ENCODE results near the gene RASSF5.
A peak's percentile ranks its signal among the peaks of the same experiment; 100 is the strongest.

The RASSF5 gene

GRCh38 chr1:206547104-206547503, 39.8 kb downstream of the RASSF5 start:
- DNase-seq (ENCODE audit: low read depth) = no peak

GRCh38 chr1:206550446-206550845, 43.1 kb downstream of the RASSF5 start:
- DNase-seq (ENCODE audit: low read depth) = no peak

GRCh38 chr1:206551296-206551985, 44.1 kb downstream of the RASSF5 start:
- DNase-seq (ENCODE audit: low read depth) = no peak

- DNase-seq (ENCODE audit: low read depth) = no peak
These were observed 44.6 kb downstream of the RASSF5 start for GRCh38 chr1:206551986-206552326.

- DNase-seq (ENCODE audit: low read depth) = no peak
These were observed 46.9 kb downstream of the RASSF5 start for GRCh38 chr1:206554211-206554610.

- no peak for DNase-seq (ENCODE audit: low read depth)
These were observed 47.6 kb downstream of the RASSF5 start for GRCh38 chr1:206554701-206555472.

GRCh38 chr1:206555473-206555935, 48.2 kb downstream of the RASSF5 start:
- DNase-seq (ENCODE audit: low read depth) = peak; percentile 17

GRCh38 chr1:206556047-206556749, 48.9 kb downstream of the RASSF5 start:
- no peak for DNase-seq (ENCODE audit: low read depth)

- peak; percentile 17 for DNase-seq (ENCODE audit: low read depth)
These were observed 49.7 kb downstream of the RASSF5 start for GRCh38 chr1:206556750-206557635.

- no peak for DNase-seq (ENCODE audit: low read depth)
These were observed 50.5 kb downstream of the RASSF5 start for GRCh38 chr1:206557636-206558473.

GRCh38 chr1:206558794-206559671, 51.7 kb downstream of the RASSF5 start:
- no peak for DNase-seq (ENCODE audit: low read depth)

GRCh38 chr1:206559672-206559995, 52.3 kb downstream of the RASSF5 start:
- DNase-seq (ENCODE audit: low read depth) = no peak

GRCh38 chr1:206560007-206560716, 52.8 kb downstream of the RASSF5 start:
- DNase-seq (ENCODE audit: low read depth) = no peak

- no peak for DNase-seq (ENCODE audit: low read depth)
These were observed 56.3 kb downstream of the RASSF5 start for GRCh38 chr1:206563367-206564207.

- no peak for DNase-seq (ENCODE audit: low read depth)
These were observed 58.7 kb downstream of the RASSF5 start for GRCh38 chr1:206565995-206566394.

GRCh38 chr1:206566999-206567398, 59.7 kb downstream of the RASSF5 start:
- DNase-seq (ENCODE audit: low read depth) = no peak

GRCh38 chr1:206568256-206568655, 60.9 kb downstream of the RASSF5 start:
- no peak for DNase-seq (ENCODE audit: low read depth)

GRCh38 chr1:206568779-206569352, 61.5 kb downstream of the RASSF5 start:
- no peak for DNase-seq (ENCODE audit: low read depth)

Measured in amniotic epithelial cell (primary cell).